Middle frontal gyrus (tissue), 1 donor: ENCODE results near the gene CKB.

ENCODE experiments used
- DNase-seq: peaks from one replicate; pipeline ENCODE4 v3.0.0-alpha.2; 2015; ENCODE audit warnings: low spot score; ENCODE audit errors: extremely low spot score

The CKB gene

DNA sequence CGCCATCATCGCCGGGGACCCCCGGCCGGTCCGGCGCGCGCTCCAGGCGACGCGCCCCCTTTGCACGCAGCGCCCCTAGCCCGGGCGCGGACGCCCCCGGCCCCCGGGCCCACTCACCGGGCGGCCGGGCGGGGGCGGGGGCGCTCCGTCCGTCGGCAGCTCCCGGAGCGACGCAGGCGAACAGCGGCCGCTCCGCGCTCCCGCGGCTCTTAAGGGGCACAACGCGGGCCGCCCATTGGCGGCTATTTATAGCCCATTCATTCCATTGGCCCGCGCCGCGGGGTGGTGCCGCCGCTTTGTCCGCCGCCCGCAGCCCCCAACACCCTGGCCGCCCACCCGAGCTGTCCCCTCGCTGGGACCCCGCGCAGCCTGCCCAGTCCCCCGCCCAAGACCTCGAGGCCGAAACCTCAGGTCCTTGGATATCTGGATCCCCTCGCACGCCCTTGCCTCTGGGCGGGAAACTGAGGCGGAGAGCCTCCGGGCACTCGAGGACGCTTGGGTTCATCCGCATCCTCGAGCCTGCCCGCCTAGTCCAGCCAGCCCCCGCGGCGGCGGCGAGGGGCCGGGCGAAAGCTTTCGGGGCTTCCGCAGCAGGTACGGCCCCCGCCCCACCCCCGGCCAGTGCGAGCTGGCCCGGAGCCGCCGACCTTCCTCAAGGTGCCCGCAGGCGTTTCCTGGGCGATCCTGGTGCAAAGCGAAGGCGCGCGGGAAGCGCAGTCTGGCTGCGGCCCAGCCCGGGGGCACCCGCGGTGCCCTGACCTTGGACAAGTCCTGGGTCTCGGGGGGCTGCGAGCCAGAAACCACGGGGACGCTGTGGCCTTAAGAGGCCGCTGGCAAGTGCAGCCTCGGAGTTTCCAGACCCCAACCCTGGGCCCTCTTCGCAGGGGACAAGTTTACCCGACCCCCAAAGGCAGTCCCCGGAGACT is at the start of gene CKB:
TSS of gene CKB (minus strand) at position 182 of the 926 bp plus-strand sequence. CDS start 337 bp downstream, outside the sequence.
- peak; percentile 79 for DNase-seq

DNA sequence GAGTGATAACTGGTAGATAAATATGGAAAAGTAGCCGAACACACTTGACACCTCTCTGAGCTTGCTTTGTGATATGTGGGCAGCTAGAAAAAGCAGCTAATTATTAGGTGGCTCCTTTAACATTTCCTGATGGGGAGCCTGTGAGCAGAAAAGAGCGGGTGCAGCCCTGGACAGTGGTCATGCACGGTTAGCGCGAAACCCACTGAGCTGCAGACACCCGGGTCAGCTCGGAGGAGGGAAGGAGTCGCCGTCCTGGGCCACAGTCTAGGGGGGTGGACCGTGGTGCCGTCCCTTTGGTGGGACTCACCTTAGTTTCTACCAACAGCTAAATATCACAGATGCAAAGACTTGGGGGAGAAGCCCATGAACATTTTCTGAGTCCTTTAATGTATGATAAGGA is 46.8 kb upstream of the CKB start:
- DNase-seq, result no peak

DNA sequence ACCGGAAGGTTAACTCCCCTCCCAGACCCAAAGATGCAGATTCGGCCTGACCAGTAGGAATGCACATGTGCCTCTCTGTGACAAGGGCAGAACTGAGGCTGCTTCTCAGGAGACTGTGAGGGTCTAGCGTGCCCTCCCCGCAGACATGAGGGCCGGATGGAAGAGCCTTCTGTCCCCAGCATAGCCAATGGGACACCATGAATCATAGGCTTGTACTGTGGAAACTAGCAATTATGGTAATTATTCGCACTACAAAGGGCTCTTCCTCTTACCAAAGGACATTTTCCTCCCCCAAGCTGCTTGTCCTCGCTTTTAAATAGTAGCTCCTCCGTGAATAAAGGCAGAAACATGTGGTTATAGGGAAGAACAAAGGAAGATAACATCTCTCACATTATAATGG is 46.3 kb upstream of the CKB start:
- DNase-seq, result no peak

GRCh38 chr14:103563844-103564505 is 41.3 kb upstream of the CKB start:
- DNase-seq, result no peak

DNA sequence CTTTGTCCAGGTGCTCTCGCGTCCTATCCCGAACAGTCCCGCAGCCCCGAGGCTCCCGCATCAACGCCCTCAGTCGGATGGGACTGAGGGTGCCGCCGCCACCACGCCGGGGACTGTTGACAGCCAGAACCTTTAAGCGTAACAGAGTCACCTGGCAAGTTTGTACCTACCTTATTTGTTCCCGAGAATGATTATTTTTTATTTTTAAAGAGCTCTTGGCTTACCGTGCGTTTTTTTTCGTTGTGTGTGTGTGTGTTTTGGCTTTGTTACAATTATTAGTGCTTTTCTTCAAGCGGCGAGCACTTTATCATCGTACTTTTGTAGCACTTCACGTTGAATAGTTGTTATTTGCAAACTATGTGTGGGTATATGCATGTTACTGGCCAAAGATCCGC is 40.6 kb upstream of the CKB start:
- DNase-seq, result no peak

DNA sequence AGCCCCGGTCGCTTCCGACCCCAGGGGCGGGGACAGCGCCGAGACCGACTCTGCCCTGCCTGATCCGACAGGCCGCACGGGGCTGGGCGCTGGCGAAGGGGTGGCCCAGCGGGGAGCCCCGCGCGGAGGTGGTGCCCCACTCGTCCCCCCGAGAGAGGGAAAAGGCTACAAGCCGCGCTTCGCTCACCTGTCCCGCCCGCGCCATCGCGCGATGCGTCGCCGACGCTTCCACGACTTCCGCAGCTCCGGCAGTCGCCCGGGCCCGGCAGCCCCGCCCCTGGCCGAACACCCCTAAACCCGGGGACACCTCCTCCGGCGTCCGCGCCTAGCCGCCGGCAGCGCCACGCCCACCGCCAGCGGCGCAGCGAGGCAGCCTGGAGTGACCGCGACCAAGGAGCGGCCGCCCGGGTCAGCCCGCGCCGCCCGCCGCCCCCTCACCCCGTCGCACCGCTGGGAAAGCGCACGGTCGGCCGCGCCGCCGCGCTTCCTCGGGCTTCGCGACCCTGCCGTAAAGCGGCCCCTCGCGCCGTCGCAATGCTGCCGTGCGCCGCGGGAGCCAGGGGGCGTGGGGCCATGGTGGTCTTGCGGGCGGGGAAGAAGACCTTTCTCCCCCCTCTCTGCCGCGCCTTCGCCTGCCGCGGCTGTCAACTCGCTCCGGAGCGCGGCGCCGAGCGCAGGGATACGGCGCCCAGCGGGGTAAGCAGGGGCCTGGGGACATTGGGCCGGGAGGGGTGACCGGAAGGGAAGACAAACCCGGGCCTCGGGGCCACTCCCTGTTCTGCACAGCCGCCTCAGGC is 40.0 kb upstream of the CKB start, which contains the start of the genes BAG5 and COA8:
TSS of gene BAG5 (minus strand) at position 229 of the 797 bp plus-strand sequence. CDS start 1,493 bp downstream, outside the sequence.
TSS of gene COA8 (plus strand) at position 532 of the 797 bp plus-strand sequence. CDS start at position 574, 42 bp downstream.
- DNase-seq, result peak; percentile 68

GRCh38 chr14:103562179-103562428 is 39.5 kb upstream of the CKB start:
- no peak for DNase-seq

- no peak for DNase-seq
These were observed 39.0 kb upstream of the CKB start for GRCh38 chr14:103561381-103562178.

DNA sequence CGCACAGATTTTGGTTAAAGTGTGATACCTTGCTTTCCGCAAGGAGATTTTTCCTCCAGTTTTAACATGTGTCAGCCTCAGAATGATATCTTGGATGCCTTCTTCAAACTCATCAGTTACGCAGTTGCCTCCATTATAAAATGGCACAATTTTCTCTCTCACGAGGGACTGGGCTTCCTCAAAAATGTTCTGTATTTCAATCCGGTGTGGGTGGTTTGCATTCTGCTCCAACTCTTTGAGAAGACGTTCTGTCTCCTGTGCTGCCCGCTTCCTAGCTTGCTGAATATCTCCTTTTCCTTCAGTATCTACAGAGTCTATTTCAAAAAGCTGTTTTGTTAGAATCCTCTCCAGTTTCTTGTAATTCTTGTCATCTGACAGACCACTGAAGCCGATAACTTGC is 38.1 kb upstream of the CKB start:
- DNase-seq, result no peak

GRCh38 chr14:103559766-103560165 is 37.1 kb upstream of the CKB start:
- DNase-seq, result no peak

GRCh38 chr14:103558071-103558882 is 35.6 kb upstream of the CKB start:
- DNase-seq, result no peak

DNA sequence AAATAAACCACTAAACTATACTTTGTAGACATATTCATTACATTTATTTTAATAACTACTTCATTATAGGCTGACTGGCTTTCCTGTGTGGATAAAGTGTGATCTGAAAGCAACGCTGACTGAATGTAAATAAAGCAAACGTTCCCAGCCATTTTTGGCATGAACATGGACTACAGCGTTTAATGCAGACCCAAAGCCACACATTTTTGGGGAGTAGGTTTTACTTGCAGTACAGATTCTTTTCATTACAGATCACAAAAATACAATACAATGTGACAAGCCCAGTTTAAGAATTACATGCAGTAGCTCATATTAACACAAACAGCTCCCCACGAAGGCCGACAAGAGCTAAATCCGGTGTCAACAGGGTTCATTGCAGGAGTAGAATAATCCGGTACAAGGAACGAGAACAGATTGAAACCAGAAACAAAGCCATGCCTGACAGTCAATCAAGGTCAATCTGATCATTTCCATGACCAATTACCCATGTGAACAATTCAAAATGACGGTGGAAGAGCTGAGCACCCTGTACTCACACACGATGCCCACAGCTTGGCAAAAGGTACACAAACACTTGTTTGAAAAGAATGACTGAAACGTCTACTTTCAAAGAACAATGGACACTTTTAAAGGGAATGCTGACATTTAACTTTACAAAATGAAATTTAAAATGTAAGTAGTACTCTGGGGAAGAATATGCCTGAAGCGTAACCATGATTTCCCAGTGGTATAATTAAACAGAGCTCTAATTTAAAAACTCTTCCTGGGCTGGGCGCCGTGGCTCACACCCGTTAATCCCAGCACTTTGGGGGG is 34.5 kb upstream of the CKB start:
- no peak for DNase-seq

GRCh38 chr14:103555559-103556337 is 33.1 kb upstream of the CKB start:
- no peak for DNase-seq

- DNase-seq, result no peak
These were observed 30.2 kb upstream of the CKB start for GRCh38 chr14:103552846-103553210.

- DNase-seq, result no peak
These were observed 29.6 kb upstream of the CKB start for GRCh38 chr14:103552011-103552845.

DNA sequence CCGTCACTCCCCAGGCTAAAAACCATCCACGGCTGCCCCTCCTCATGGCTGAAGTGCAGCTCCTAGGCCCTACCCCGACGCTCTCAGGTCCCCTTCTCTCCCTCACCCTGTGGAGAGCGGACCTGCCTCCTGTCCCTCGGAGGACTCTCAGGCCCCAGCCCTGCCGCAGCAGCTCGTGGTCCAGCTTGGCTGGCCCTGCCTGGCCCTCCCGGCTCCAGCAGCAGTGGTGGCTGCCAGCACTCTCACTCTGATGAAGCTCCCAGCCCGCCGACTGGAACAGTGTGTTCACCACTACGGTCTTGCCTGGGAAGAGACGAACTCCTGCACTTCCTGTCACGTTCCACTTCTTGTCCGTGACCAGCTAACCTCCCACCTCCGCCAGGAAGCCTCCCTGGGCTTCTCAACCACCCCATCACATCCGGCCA is 28.7 kb upstream of the CKB start:
- no peak for DNase-seq

DNA sequence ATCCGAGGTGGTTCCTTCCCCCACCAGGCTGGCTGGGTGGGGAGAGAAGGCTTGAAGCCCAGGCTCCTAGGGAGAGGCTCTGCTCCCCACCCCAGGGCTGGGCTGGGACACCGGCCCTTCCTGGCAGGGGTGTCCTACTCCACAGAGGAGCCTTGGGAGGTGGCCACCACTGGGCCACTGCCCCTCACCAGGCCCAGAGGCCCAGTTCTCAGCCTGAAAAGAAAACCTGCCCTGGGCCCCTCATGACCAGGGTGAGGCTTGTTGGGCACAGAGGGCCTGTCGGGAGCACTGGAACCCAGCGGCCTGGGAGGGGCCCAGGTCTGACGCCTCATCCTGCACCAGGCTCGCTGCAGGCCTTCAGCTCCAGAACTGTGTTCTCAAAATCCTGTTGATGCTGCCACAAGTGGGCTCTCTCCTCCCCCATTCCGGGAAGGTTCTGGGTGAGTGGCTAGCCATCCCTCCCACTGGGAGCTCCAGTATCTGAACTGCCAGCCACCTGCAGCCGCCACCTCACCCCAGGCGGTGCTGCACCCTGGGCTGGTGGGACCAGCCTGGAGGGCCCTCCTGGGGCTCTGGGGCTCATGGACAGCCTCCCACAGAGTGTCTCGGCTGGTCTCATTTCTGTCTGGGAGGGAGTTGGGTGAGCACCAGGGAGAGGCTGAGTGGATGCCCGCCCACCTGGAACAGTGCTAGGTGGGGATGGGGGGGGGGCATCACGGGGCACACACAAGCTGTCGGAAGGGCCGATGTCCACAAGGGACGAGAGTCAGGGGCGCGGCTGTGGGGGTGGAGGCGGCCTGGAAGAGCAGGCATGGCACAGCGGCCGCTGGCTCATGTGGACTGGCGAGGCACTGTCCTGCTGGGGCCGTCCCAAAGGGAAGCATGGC is 28.1 kb upstream of the CKB start:
- DNase-seq, result no peak
